Measurements from ENCODE around the gene KLHL3. TPM values are rescaled to one million over a fixed set of nuclear protein-coding genes. Genes with fewer than 3 reads are reported as not detected.

KLHL3 gene
- total RNA-seq, 2 donors from 2014 or later = 4.4 to 6.3 TPM

GRCh38 chr5:137635521-137635921, 100.4 kb downstream of the KLHL3 start:
- DNase-seq = no peak
- Histone ChIP-seq H3K9ac (ENCODE audit: low read depth in 2 of 2, low read length in 2 of 2) (no peak overlapping the region), H3K4me1 (no peaks in the 10 kb centered on the region), H3K9me3 (no peaks in the 10 kb centered on the region), H3K27ac (no peak overlapping the region), H3K36me3 (no peaks in the 10 kb centered on the region), H3K27me3 (no peaks in the 10 kb centered on the region), H3K4me3 (no peak overlapping the region)
- no peak for TF ChIP-seq CTCF (IDR thresholded peaks at IDR 0.05)
- intact Hi-C loops (cut with DNase I) = no loop called here

- Histone ChIP-seq H3K27me3 (no peaks in the 10 kb centered on the region), H3K4me3 (no peak overlapping the region), H3K36me3 (no peaks in the 10 kb centered on the region), H3K9me3 (no peaks in the 10 kb centered on the region), H3K9ac (ENCODE audit: low read depth in 2 of 2, low read length in 2 of 2) (no peak overlapping the region), H3K27ac (no peak overlapping the region), H3K4me1 (no peaks in the 10 kb centered on the region)
- intact Hi-C loops (cut with DNase I) = loop anchor here (5.0 kb wide), 1 partner anchor 188 kb away; no protein-coding TSS in a partner anchor
- TF ChIP-seq CTCF (IDR thresholded peaks at IDR 0.05) = no peak
- DNase-seq = no peak
These were observed 102.0 kb downstream of the KLHL3 start for GRCh38 chr5:137633896-137634295.

GRCh38 chr5:137632716-137633115, 103.2 kb downstream of the KLHL3 start:
- H3K27ac ChIP-seq = no peak overlapping the region
- DNase-seq = no peak
- no peak for TF ChIP-seq CTCF (IDR thresholded peaks at IDR 0.05)
- no peaks in the 10 kb centered on the region for H3K36me3 ChIP-seq
- no peaks in the 10 kb centered on the region for H3K4me1 ChIP-seq
- H3K27me3 ChIP-seq = no peaks in the 10 kb centered on the region
- no peaks in the 10 kb centered on the region for H3K9me3 ChIP-seq
- H3K4me3 ChIP-seq = no peak overlapping the region
- H3K9ac ChIP-seq (ENCODE audit: low read depth in 2 of 2, low read length in 2 of 2) = no peak overlapping the region
- intact Hi-C loops (cut with DNase I) = loop anchor here (5.0 kb wide), 1 partner anchor 190 kb away; no protein-coding TSS in a partner anchor

GRCh38 chr5:137631453-137631852, 104.4 kb downstream of the KLHL3 start:
- H3K9me3 ChIP-seq = no peaks in the 10 kb centered on the region
- no peak overlapping the region for H3K27ac ChIP-seq
- H3K4me3 ChIP-seq = no peak overlapping the region
- no peak overlapping the region for H3K9ac ChIP-seq (ENCODE audit: low read depth in 2 of 2, low read length in 2 of 2)
- DNase-seq = no peak
- no peaks in the 10 kb centered on the region for H3K4me1 ChIP-seq
- TF ChIP-seq CTCF (IDR thresholded peaks at IDR 0.05) = no peak
- no peaks in the 10 kb centered on the region for H3K36me3 ChIP-seq
- intact Hi-C loops (cut with DNase I) = loop anchor here (5.0 kb wide), 1 partner anchor 191 kb away; no protein-coding TSS in a partner anchor
- no peaks in the 10 kb centered on the region for H3K27me3 ChIP-seq

GRCh38 chr5:137630972-137631370, 104.9 kb downstream of the KLHL3 start:
- no peak overlapping the region for H3K9ac ChIP-seq (ENCODE audit: low read depth in 2 of 2, low read length in 2 of 2)
- DNase-seq = no peak
- H3K4me3 ChIP-seq = no peak overlapping the region
- H3K27me3 ChIP-seq = no peaks in the 10 kb centered on the region
- no peaks in the 10 kb centered on the region for H3K36me3 ChIP-seq
- H3K27ac ChIP-seq = no peak overlapping the region
- H3K4me1 ChIP-seq = no peaks in the 10 kb centered on the region
- TF ChIP-seq CTCF (IDR thresholded peaks at IDR 0.05) = no peak
- H3K9me3 ChIP-seq = no peaks in the 10 kb centered on the region
- intact Hi-C loops (cut with DNase I) = loop anchor here (5.0 kb wide), 1 partner anchor 191 kb away; no protein-coding TSS in a partner anchor

Measured in colonic mucosa (tissue), 4 donors.